Measurements from ENCODE around the gene STON2. TPM values are rescaled to one million over a fixed set of nuclear protein-coding genes. Genes with fewer than 3 reads are reported as not detected.
A peak's percentile ranks its signal among the peaks of the same experiment; 100 is the strongest.

The STON2 gene
- total and polyA plus RNA-seq, 2 of the 8 experiments (the other 6 are each of a cell fraction or from before 2014, with no cell fraction given), result 8.9 to 50.0 TPM

DNA sequence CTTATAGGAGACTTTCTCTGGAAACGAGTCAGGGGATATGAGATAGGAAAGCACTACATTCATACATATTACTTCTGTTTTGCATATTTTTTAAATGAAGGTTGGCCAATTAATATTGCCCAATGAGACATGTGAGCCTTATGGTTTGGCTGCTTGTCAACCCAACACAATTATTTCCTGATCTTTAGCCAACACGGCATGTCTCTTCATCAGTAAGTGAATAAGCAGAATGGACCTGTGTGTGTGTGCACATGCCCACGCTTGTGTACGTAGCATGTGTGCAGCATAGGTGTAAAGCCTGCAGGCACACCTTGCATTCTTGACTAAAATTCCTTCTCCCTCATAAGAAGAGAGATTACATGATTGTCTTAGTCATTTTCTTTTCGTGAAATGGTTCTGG is 88.3 kb downstream of the STON2 start:
- H3K79me2 ChIP-seq (ENCODE audit: control insufficient read depth in 1 of 2, insufficient read depth in 2 of 2, low read length in 2 of 2), result peaks cover 0 to 12% of the 10 kb centered on the region in 2 experiments; a peak in 2 of 4 replicates

More for the DNA sequence above, 88.3 kb downstream of the STON2 start:
- Histone ChIP-seq H3K9ac (replicated peaks in 1 of 4; ENCODE audit: extremely low read depth in 1 of 4, low read depth in 3 of 4, low read length in 3 of 4) (no peak overlapping the region), H2AFZ (ENCODE audit: low read length) (no peak overlapping the region), H3K4me3 (ENCODE audit: extremely low read depth in 1 of 4, insufficient read depth in 2 of 4, low read depth in 3 of 4, low read length in 4 of 4) (no peak overlapping the region), H2AK5ac (ENCODE audit: low read depth, low read length) (no peak overlapping the region; the same call in 1 of the 2 replicates), H3K56ac (replicated peaks; ENCODE audit: insufficient read length, low read depth, low read length) (no peak overlapping the region), H3K27me3 (replicated peaks in 1 of 4; ENCODE audit: control insufficient read depth in 3 of 4, extremely low read depth in 1 of 4, insufficient read depth in 3 of 4, low read length in 3 of 4) (no peaks in the 10 kb centered on the region), H2BK15ac (ENCODE audit: low read length) (no peak overlapping the region), H3K4ac (replicated peaks; ENCODE audit: insufficient read length, low read depth, low read length) (no peak overlapping the region), H2BK12ac (ENCODE audit: low read depth, low read length) (peak overlapping the region; percentile 45), H3K23ac (ENCODE audit: insufficient read length) (no peak overlapping the region), H2BK20ac (ENCODE audit: low read length) (no peak overlapping the region), H3K4me2 (ENCODE audit: insufficient read depth in 1 of 2, low read depth in 2 of 2, low read length in 2 of 2) (no peak overlapping the region), H2BK5ac (ENCODE audit: low read depth, low read length) (no peak overlapping the region), H4K8ac (ENCODE audit: extremely low read depth, insufficient read depth, low read length) (no peak overlapping the region), H3K14ac (ENCODE audit: insufficient read length) (no peak overlapping the region), H3K18ac (ENCODE audit: extremely low read depth, low read length) (peak overlapping the region; percentile 76; the same call in 1 of the 2 replicates), H2BK120ac (replicated peaks; ENCODE audit: low read depth, low read length) (no peak overlapping the region), H3K4me1 (replicated peaks in 1 of 4; ENCODE audit: control insufficient read depth in 3 of 4, insufficient read depth in 4 of 4, low read length in 3 of 4) (peaks cover 6 to 29% (median 25%) of the 10 kb centered on the region in 4 experiments; a peak in 6 of 7 replicates), H4K5ac (ENCODE audit: insufficient read length, low read depth, low read length) (no peak overlapping the region), H3K79me1 (ENCODE audit: low read depth, low read length) (no peaks in the 10 kb centered on the region), H4K91ac (replicated peaks; ENCODE audit: insufficient read length, low read length) (no peak overlapping the region), H3K36me3 (ENCODE audit: control insufficient read depth in 2 of 4, insufficient read depth in 4 of 4, low read length in 3 of 4) (no peaks in the 10 kb centered on the region), H3K27ac (ENCODE audit: low read depth, low read length) (no peak overlapping the region), H3K23me2 (ENCODE audit: low read depth, low read length) (no peaks in the 10 kb centered on the region), H4K20me1 (replicated peaks in 1 of 2; ENCODE audit: control insufficient read depth in 1 of 2, insufficient read depth in 2 of 2, low read length in 2 of 2) (no peaks in the 10 kb centered on the region), H3K9me3 (ENCODE audit: insufficient read depth in 2 of 2, low read depth in 1 of 2, low read length in 1 of 2) (no peaks in the 10 kb centered on the region)
- no peak for DNase-seq (ENCODE audit: low read depth in 1 of 2, low spot score in 2 of 2)
- POLR2A ChIA-PET (ENCODE audit: partially characterized antibody), result interaction anchor here (1.0 to 1.2 kb wide), 3 partner anchors 13 to 93 kb away, joined by 3 to 4 read pairs (median 4); partner anchors contain the start of gene GTF2A1
- CTCF ChIA-PET (ENCODE audit: partially characterized antibody), result interaction anchor here (0.8 to 1.0 kb wide), 3 partner anchors 11 to 141 kb away, joined by 3 to 4 read pairs (median 3); no protein-coding TSS in a partner anchor
- 90% methylated on average over 5 of the region's 5 CpGs; no CpG with 5 or more reads in 1 of the 2 experiments for WGBS, 2 experiments (ENCODE audit: extremely low coverage in 1 of 2, insufficient coverage in 1 of 2, insufficient read length in 1 of 2, insufficient replicate concordance in 2 of 2, low coverage in 1 of 2, low lambda C conversion rate in 2 of 2, missing lambda C conversion rate in 1 of 2)
- FAIRE-seq, result no peak
- TF ChIP-seq SIN3A (conservative IDR thresholded peaks at IDR 0.05 in 1 of 2, IDR thresholded peaks at IDR 0.05 in 1 of 2; ENCODE audit: low read depth in 1 of 2, low read length in 2 of 2), result no peak
- no peak for TF ChIP-seq POLR2A (IDR thresholded peaks at IDR 0.05; ENCODE audit: control extremely low read depth in 1 of 2, low read depth in 2 of 2, low read length in 2 of 2)
- no peak for TF ChIP-seq SRF (IDR thresholded peaks at IDR 0.05; ENCODE audit: low read depth, low read length)
- no peak for TF ChIP-seq RBBP5 (IDR thresholded peaks at IDR 0.05; ENCODE audit: borderline replicate concordance, low read depth, low read length)
- TF ChIP-seq JUND (IDR thresholded peaks at IDR 0.05; ENCODE audit: low read length), result no peak

Measured in H1 (cell line).